Hair follicular keratinocyte (primary cell): ENCODE measurements around the gene MRPS26. TPM values are rescaled to one million over a fixed set of nuclear protein-coding genes. Genes with fewer than 3 reads are reported as not detected.

Experiments used
- total RNA-seq: library from RNA; depleted of rRNA; stranded (reverse); fragments of >200 nt; gene quantifications from 2 replicates; pipeline ENCODE4 v1.2.3, GENCODE V29; 2015

The MRPS26 gene
- total RNA-seq = 87.9 and 128 TPM in 2 replicates

DNA sequence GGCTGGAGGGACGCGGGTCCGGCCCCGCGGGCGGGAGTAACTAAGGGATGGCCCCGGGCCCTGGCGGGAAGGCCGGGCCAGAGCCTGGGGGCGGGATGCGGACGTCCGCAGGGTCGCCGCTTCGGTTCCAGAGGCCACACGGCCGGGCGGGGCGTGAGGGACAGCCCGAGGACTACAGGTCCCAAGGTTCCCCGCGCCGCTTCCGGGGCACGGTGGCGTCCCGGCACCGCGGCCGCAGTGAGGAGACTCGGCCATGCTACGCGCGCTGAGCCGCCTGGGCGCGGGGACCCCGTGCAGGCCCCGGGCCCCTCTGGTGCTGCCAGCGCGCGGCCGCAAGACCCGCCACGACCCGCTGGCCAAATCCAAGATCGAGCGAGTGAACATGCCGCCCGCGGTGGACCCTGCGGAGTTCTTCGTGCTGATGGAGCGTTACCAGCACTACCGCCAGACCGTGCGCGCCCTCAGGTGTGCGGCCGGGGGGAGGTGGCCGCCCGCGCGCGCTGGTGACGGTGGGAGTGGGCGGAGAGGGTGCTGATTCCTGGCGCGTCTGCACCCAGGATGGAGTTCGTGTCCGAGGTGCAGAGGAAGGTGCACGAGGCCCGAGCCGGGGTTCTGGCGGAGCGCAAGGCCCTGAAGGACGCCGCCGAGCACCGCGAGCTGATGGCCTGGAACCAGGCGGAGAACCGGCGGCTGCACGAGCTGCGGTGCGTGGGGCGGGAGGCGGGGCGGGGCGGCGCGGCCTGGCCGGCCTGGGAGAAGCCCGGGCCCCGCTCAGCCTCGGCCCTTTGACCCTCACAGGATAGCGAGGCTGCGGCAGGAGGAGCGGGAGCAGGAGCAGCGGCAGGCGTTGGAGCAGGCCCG is at the start of gene MRPS26:
MRPS26 (plus strand) TSS at position 237 of the 861 bp plus-strand sequence; CDS start at position 254, 17 bp downstream.

DNA sequence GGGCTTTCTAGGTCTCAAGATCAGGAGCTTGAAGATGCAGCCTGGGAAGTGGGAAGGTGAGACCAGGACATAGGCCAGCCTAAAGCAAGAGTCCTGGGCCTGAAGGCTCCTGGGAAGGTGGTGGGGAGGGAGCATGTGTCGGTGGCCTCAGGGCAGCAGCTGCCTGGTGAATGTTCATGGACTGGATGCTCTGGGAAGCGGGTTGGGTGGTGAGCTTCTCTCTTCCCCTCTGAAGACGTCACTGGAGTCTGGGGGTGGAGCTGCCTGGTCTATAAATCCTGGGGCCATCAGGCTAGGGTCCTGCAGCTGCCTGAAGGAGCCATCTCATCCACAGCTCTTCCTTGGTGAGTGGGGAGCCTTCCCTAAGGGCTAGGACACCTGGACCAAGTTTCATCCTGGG is 2.5 kb upstream of the MRPS26 start, which contains the start of gene GNRH2:
GNRH2 (plus strand) TSS at position 301 of the 400 bp plus-strand sequence. CDS start 793 bp downstream, outside the sequence.

DNA sequence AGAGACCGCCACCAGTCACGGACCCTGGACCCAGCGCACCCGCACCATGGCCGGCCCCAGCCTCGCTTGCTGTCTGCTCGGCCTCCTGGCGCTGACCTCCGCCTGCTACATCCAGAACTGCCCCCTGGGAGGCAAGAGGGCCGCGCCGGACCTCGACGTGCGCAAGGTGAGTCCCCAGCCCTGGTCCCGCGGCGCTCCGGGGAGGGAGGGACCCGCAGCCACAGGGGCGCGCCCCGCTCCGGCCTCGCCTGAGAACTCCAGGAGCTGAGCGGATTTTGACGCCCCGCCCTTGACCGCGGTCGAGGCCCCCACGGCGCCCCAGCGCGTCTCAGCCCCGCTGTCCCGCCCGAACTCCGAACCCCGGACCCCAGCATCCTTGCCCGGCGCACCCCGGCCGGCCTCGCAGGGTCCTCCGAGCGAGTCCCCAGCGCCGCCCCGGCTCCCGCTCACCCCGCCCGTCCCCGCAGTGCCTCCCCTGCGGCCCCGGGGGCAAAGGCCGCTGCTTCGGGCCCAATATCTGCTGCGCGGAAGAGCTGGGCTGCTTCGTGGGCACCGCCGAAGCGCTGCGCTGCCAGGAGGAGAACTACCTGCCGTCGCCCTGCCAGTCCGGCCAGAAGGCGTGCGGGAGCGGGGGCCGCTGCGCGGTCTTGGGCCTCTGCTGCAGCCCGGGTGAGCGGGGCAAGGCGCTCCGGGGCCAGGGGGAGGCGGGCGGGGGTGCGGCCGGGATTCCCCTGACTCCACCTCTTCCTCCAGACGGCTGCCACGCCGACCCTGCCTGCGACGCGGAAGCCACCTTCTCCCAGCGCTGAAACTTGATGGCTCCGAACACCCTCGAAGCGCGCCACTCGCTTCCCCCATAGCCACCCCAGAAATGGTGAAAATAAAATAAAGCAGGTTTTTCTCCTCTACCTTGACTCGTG is 26.0 kb downstream of the MRPS26 start, which contains the start of gene OXT:
OXT (plus strand) TSS at position 11 of the 920 bp plus-strand sequence; CDS start at position 47, 36 bp downstream.

DNA sequence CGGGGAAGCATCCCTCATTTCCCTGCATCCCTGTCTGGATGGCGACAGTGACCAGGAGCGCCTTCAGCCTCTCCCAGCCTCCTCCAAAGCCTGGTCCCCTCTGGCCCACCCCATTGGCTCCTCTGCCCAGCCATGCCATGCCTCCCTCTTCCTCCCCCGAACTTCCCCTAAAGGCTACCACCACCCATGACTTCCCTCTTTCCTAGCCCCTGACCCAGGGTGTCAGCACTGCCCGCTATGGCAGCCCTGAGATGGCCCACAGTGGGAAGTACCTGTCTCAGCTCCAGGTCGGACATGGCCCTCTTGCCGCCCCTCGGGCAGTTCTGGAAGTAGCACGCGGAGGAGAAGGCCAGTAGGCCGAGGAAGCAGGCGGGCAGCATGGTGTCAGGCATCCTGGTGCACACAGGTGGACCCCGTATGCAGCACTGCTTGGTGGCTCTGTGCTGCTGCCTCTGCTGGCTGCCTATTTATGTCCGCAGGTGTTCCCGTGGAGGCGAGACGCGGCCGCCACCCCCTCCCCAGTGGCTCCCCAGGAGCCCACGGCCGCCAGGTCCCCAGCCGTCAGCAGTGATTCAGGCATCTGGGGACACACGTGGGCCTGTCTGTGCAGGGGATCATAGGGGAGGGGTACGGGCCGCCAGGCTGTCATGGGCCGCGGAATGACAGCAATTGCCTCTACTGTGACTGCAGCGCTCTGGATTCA is 38.6 kb downstream of the MRPS26 start, which contains the start of gene AVP:
AVP (minus strand) TSS at position 442 of the 703 bp plus-strand sequence; CDS start at position 392, 50 bp downstream.

Other genes with a start within 250 kb of the MRPS26 start
- gene CPXM1, start 245.4 kb upstream of the MRPS26 start, total RNA-seq = not detected in 2 replicates
- not detected in 2 replicates for gene C20orf141, start 231.1 kb upstream of the MRPS26 start, total RNA-seq
- not detected in 2 replicates for gene TMEM239, start 229.7 kb upstream of the MRPS26 start, total RNA-seq
- 12.2 and 14.3 TPM in 2 replicates for gene PCED1A, start 205.4 kb upstream of the MRPS26 start, total RNA-seq
- gene VPS16, start 205.3 kb upstream of the MRPS26 start, total RNA-seq = 26.0 and 28.3 TPM in 2 replicates
- gene PTPRA, start 172.6 kb upstream of the MRPS26 start, total RNA-seq = 33.2 and 35.5 TPM in 2 replicates
- 1.3 TPM in 1 of 2 replicates, not detected in the other for gene GNRH2, start 2.4 kb upstream of the MRPS26 start, total RNA-seq
- gene OXT, start 25.6 kb downstream of the MRPS26 start, total RNA-seq = not detected in 2 replicates
- not detected in 2 replicates for gene AVP, start 38.7 kb downstream of the MRPS26 start, total RNA-seq
- gene FASTKD5, start 113.8 kb downstream of the MRPS26 start, total RNA-seq = 8.3 and 14.7 TPM in 2 replicates
- 2.2 and 4.5 TPM in 2 replicates for gene UBOX5, start 113.8 kb downstream of the MRPS26 start, total RNA-seq
- gene LZTS3, start 127.5 kb downstream of the MRPS26 start, total RNA-seq = 6.4 and 9.4 TPM in 2 replicates
- gene DDRGK1, start 158.6 kb downstream of the MRPS26 start, total RNA-seq = 47.7 and 59.8 TPM in 2 replicates
- gene ITPA, start 163.4 kb downstream of the MRPS26 start, total RNA-seq = 57.6 and 63.1 TPM in 2 replicates
- gene SLC4A11, start 193.1 kb downstream of the MRPS26 start, total RNA-seq = 3.6 and 6.8 TPM in 2 replicates